Activated CD4-positive, alpha-beta T cell treated with anti-CD3 and anti-CD28 coated beads, Interleukin-2, amount 50 U/mL, for 1 hour (primary cell): ENCODE measurements around the gene CHMP2A.
"Not testable (repeated sequence)": the region's sequence is repeated elsewhere in the genome, so short reads cannot be mapped to it uniquely, and the experiment has no call there.

Experiments
- DNase-seq: peaks from one replicate; pipeline ENCODE4 v3.0.0-alpha.2; 2020

Gene CHMP2A

GRCh38 chr19:58510084-58510862 lies 44.6 kb downstream of the CHMP2A start:
- DNase-seq = no peak

DNA sequence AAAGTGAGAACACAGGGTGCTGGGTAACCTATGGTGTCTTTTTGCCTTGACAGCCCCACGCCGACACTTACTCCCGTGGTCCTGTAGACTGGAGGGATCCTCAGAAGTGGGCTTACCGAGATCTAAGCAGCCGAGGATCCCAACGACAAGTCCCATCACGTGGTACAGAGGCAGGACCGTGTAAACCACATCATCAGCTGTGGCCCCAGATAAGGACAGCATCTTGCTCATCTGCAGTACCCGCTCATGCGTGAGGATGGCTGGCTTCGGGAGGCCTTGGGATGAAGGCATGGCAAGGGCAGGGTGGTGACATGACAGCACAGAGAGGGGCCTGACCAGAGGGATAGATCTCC lies 45.2 kb downstream of the CHMP2A start:
- DNase-seq = no peak

GRCh38 chr19:58507602-58508223 lies 47.2 kb downstream of the CHMP2A start:
- not testable (repeated sequence) for DNase-seq
